Erythroblast (primary cell): ENCODE measurements around the gene PEX11G.

Experiments used
- DNase-seq, 2 experiments: peaks; one replicate each; lab custom pipeline; 2025; lab: John Stamatoyannopoulos, UW
- GATA1 ChIP-seq: IDR thresholded peaks from 2 replicates; pipeline ENCODE4 v1.6.1; 2011; ENCODE audit warnings: low read depth, mild to moderate bottlenecking, control low read depth, low read length, moderate library complexity
- POLR2A ChIP-seq: IDR thresholded peaks from 2 replicates; pipeline ENCODE4 v1.6.1; 2011; ENCODE audit warnings: mild to moderate bottlenecking, low read length

PEX11G gene

GRCh38 chr19:7488736-7489353 lies at the start of gene PEX11G:
Gene PEX11G, minus strand, starts transcription at chr19:7489035. Its CDS starts 25 bp downstream, at chr19:7489010.
- peak; percentile 91 to 95 for DNase-seq
- TF ChIP-seq GATA1 = no peak
- peak; percentile 80 for TF ChIP-seq POLR2A

- DNase-seq = peak; percentile 78 to 79
- TF ChIP-seq GATA1 = no peak
- TF ChIP-seq POLR2A = peak; percentile 35
Measured at GRCh38 chr19:7535998-7536695, 47.3 kb upstream of the PEX11G start.

GRCh38 chr19:7535047-7535997 lies 46.5 kb upstream of the PEX11G start, which contains the start of gene PNPLA6:
Gene PNPLA6, plus strand, starts transcription at chr19:7535717. Its CDS starts 72 bp downstream, at chr19:7535789.
- TF ChIP-seq POLR2A (peak; percentile 20), GATA1 (no peak)
- peak; percentile 94 to 97 for DNase-seq

- DNase-seq = no peak
- TF ChIP-seq POLR2A = no peak
- no peak for TF ChIP-seq GATA1
Measured at GRCh38 chr19:7534531-7535046, 45.8 kb upstream of the PEX11G start.

- peak; percentile 88 to 91 for DNase-seq
- TF ChIP-seq GATA1 = no peak
- peak; percentile 33 for TF ChIP-seq POLR2A
Measured at GRCh38 chr19:7533925-7534480, 45.2 kb upstream of the PEX11G start.

- no peak for DNase-seq
Measured at GRCh38 chr19:7533281-7533885, 44.5 kb upstream of the PEX11G start.

GRCh38 chr19:7529610-7530490 lies 41.0 kb upstream of the PEX11G start:
- no peak for DNase-seq
- TF ChIP-seq GATA1 (no peak), POLR2A (no peak)

More at GRCh38 chr19:7533281-7533885, 44.5 kb upstream of the PEX11G start:
- TF ChIP-seq GATA1 = no peak

GRCh38 chr19:7529246-7529600 lies 40.4 kb upstream of the PEX11G start:
- TF ChIP-seq POLR2A (no peak), GATA1 (no peak)
- no peak for DNase-seq

GRCh38 chr19:7528522-7529245 lies 39.8 kb upstream of the PEX11G start:
- TF ChIP-seq GATA1 = no peak
- TF ChIP-seq POLR2A = no peak
- no peak for DNase-seq

- no peak for DNase-seq
- TF ChIP-seq GATA1 (no peak), POLR2A (no peak)
Measured at GRCh38 chr19:7528192-7528519, 39.3 kb upstream of the PEX11G start.

- no peak for DNase-seq
- TF ChIP-seq GATA1 = no peak
- no peak for TF ChIP-seq POLR2A
Measured at GRCh38 chr19:7527516-7528191, 38.8 kb upstream of the PEX11G start.
